Smooth muscle cell of the coronary artery (primary cell): ENCODE data around the gene BUD31. TPM values are rescaled to one million over a fixed set of nuclear protein-coding genes. Genes with fewer than 3 reads are reported as not detected.

ENCODE experiments used
- total RNA-seq: library from RNA; depleted of rRNA; stranded (reverse); fragments of >200 nt; gene quantifications from 2 replicates; pipeline ENCODE4 v1.2.3, GENCODE V29; 2014; ENCODE audit warnings: low replicate concordance

BUD31 gene
- 109 and 191 TPM in 2 replicates for total RNA-seq

GRCh38 chr7:99408379-99409191 is at the start of gene BUD31, which contains the start of gene PDAP1:
BUD31 (plus strand) TSS chr7:99408969; CDS start chr7:99411093, 2,124 bp downstream.
PDAP1 (minus strand) TSS chr7:99408597; CDS start chr7:99408548, 49 bp downstream.

GRCh38 chr7:99374111-99375064 is 34.4 kb upstream of the BUD31 start, which contains the start of gene ARPC1B:
ARPC1B (plus strand) TSS chr7:99374730; CDS start chr7:99385715, 10,985 bp downstream.

GRCh38 chr7:99438573-99439480 is 30.1 kb downstream of the BUD31 start, which contains the start of the genes CPSF4 and PTCD1:
CPSF4 (plus strand) TSS chr7:99438943; CDS start chr7:99439083, 140 bp downstream.
PTCD1 (minus strand) TSS chr7:99438798; CDS start chr7:99435242, 3,556 bp downstream.

Other genes starting within 250 kb of the BUD31 start
- gene KPNA7, start 200.9 kb upstream of the BUD31 start, total RNA-seq, result not detected in 2 replicates
- 0.08 TPM in 1 of 2 replicates, not detected in the other for gene MYH16, start 136.1 kb upstream of the BUD31 start, total RNA-seq
- 163 and 223 TPM in 2 replicates for gene ARPC1A, start 83.1 kb upstream of the BUD31 start, total RNA-seq
- gene ARPC1B, start 34.2 kb upstream of the BUD31 start, total RNA-seq, result 380 and 552 TPM in 2 replicates
- 25.0 and 28.9 TPM in 2 replicates for gene PDAP1, start 372 bp upstream of the BUD31 start, total RNA-seq
- gene PTCD1, start 29.8 kb downstream of the BUD31 start, total RNA-seq, result 5.1 and 6.5 TPM in 2 replicates
- gene CPSF4, start 30.0 kb downstream of the BUD31 start, total RNA-seq, result 23.5 and 27.0 TPM in 2 replicates
- gene ATP5MF, start 57.2 kb downstream of the BUD31 start, total RNA-seq, result 136 and 465 TPM in 2 replicates
- gene ZNF789, start 63.9 kb downstream of the BUD31 start, total RNA-seq, result 1.8 and 5.0 TPM in 2 replicates
- gene ZNF394, start 91.3 kb downstream of the BUD31 start, total RNA-seq, result 17.2 and 20.7 TPM in 2 replicates
- 8.1 and 10.1 TPM in 2 replicates for gene ZKSCAN5, start 95.7 kb downstream of the BUD31 start, total RNA-seq
- 4.6 and 5.1 TPM in 2 replicates for gene FAM200A, start 143.1 kb downstream of the BUD31 start, total RNA-seq
- gene ZNF655, start 149.7 kb downstream of the BUD31 start, total RNA-seq, result 28.0 and 45.1 TPM in 2 replicates
- gene TMEM225B, start 189.3 kb downstream of the BUD31 start, total RNA-seq, result 0.53 and 1.2 TPM in 2 replicates
- 7.9 and 9.2 TPM in 2 replicates for gene ZSCAN25, start 208.0 kb downstream of the BUD31 start, total RNA-seq